ENCODE data around the gene POLD3. TPM values are rescaled to one million over a fixed set of nuclear protein-coding genes. Genes with fewer than 3 reads are reported as not detected.

The POLD3 gene
- polyA plus RNA-seq, 2 donors: 6.0 to 7.2 TPM

DNA sequence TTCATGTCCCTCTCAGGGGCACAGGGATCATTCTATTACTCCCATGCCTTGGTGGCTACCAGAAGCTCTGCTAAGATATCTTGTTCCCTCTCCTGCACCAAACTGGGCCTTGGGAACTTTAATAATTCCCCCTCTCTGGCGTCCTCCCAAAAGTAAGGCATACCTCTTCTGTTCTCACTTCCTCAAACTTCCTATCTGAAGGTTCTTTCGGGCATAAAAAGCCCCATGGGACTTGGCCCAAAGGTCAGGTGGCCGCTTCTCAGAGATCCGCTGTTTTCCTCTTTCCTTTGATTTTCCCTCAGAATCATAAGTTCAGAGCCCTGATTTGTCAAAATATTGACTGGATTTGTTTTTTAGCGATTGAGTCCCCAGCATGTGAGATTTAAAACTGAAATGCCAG, 13.0 kb downstream of the POLD3 start:
- Histone ChIP-seq H3K27ac (ENCODE audit: low read depth in 2 of 2, low read length in 1 of 2) (no peak overlapping the region), H3K9me3 (ENCODE audit: control insufficient read depth in 2 of 2, insufficient read depth in 1 of 2, low read depth in 1 of 2, low read length in 1 of 2) (no peaks in the 10 kb centered on the region), H3K36me3 (ENCODE audit: control insufficient read depth in 2 of 2, insufficient read depth in 2 of 2, low read length in 1 of 2) (peaks cover 2 to 4% of the 10 kb centered on the region in 2 donors), H3K27me3 (ENCODE audit: control insufficient read depth in 1 of 2, insufficient read depth in 2 of 2, low read length in 2 of 2) (no peaks in the 10 kb centered on the region), H3K4me3 (ENCODE audit: low read depth in 1 of 2, low read length in 2 of 2) (no peak overlapping the region), H3K4me1 (ENCODE audit: control insufficient read depth in 2 of 2, insufficient read depth in 2 of 2, low read length in 1 of 2) (no peaks in the 10 kb centered on the region)
- WGBS, 2 donors: 86 to 87% methylated on average over 5 of the region's 5 CpGs

DNA sequence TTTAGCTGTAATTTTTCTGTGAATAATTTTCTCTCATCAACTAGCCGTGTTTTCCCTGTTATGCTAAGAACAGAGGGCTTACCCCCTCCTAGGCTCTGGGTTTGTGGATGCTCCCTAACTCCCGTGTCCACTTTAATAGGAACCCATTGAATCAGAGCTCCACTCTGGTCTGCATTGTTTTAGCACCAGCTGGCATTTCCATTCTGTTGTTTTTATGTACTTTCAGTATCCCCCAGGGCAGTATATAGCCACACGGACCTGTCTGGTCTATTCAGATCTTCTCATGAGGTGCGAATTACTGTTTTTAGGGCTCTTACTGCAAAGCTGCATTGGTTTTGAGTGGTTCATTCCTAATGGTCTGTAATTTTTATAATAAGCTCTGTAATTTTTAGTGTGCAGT, 16.0 kb downstream of the POLD3 start:
- peaks cover 0 to 9% of the 10 kb centered on the region in 2 donors for H3K36me3 ChIP-seq (ENCODE audit: control insufficient read depth in 2 of 2, insufficient read depth in 2 of 2, low read length in 1 of 2)

DNA sequence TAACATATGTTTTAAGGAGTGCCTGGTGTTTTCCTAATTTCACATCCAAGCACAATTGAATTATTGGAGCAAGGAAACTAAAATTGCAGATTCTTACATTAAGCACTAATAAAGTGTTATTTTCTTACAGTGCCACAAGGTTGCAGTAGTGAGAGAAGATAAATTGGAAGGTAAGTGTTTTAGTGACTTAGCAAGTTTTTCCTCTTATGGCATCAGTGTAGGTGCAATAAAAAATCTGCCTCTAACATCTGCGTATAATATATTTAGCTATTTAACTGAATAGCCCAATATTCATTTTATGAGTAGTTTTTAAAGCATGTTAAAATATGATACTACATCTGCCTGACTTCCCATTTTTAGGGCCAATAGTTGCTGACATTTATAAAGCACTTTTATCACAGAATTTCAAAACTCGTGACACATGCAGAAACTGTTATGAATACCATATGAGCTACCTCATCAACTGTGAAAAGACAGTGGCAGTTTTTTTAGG, 19.0 kb downstream of the POLD3 start:
- Histone ChIP-seq H3K27ac (ENCODE audit: low read depth in 2 of 2, low read length in 1 of 2) (no peak overlapping the region), H3K27me3 (ENCODE audit: control insufficient read depth in 1 of 2, insufficient read depth in 2 of 2, low read length in 2 of 2) (no peaks in the 10 kb centered on the region), H3K4me1 (ENCODE audit: control insufficient read depth in 2 of 2, insufficient read depth in 2 of 2, low read length in 1 of 2) (no peaks in the 10 kb centered on the region), H3K4me3 (ENCODE audit: low read depth in 1 of 2, low read length in 2 of 2) (no peak overlapping the region), H3K36me3 (ENCODE audit: control insufficient read depth in 2 of 2, insufficient read depth in 2 of 2, low read length in 1 of 2) (peaks cover 2 to 5% of the 10 kb centered on the region in 2 donors), H3K9me3 (ENCODE audit: control insufficient read depth in 2 of 2, insufficient read depth in 1 of 2, low read depth in 1 of 2, low read length in 1 of 2) (no peaks in the 10 kb centered on the region)
- WGBS, 2 donors: 58 to 63% methylated on average over 2 of the region's 2 CpGs

More for the DNA sequence above, 16.0 kb downstream of the POLD3 start:
- H3K27me3 ChIP-seq (ENCODE audit: control insufficient read depth in 1 of 2, insufficient read depth in 2 of 2, low read length in 2 of 2): no peaks in the 10 kb centered on the region
- no peaks in the 10 kb centered on the region for H3K9me3 ChIP-seq (ENCODE audit: control insufficient read depth in 2 of 2, insufficient read depth in 1 of 2, low read depth in 1 of 2, low read length in 1 of 2)
- H3K4me3 ChIP-seq (ENCODE audit: low read depth in 1 of 2, low read length in 2 of 2): no peak overlapping the region
- 81 to 84% methylated on average over 4 of the region's 4 CpGs for WGBS, 2 donors
- H3K4me1 ChIP-seq (ENCODE audit: control insufficient read depth in 2 of 2, insufficient read depth in 2 of 2, low read length in 1 of 2): no peaks in the 10 kb centered on the region
- H3K27ac ChIP-seq (ENCODE audit: low read depth in 2 of 2, low read length in 1 of 2): no peak overlapping the region

GRCh38 chr11:74612877-74613276, 20.5 kb downstream of the POLD3 start:
- Histone ChIP-seq H3K27ac (ENCODE audit: low read depth in 2 of 2, low read length in 1 of 2) (peak overlapping the region in 1 of 2 donors; percentile 13), H3K36me3 (ENCODE audit: control insufficient read depth in 2 of 2, insufficient read depth in 2 of 2, low read length in 1 of 2) (peaks cover 2 to 5% of the 10 kb centered on the region in 2 donors), H3K4me1 (ENCODE audit: control insufficient read depth in 2 of 2, insufficient read depth in 2 of 2, low read length in 1 of 2) (no peaks in the 10 kb centered on the region), H3K27me3 (ENCODE audit: control insufficient read depth in 1 of 2, insufficient read depth in 2 of 2, low read length in 2 of 2) (no peaks in the 10 kb centered on the region), H3K9me3 (ENCODE audit: control insufficient read depth in 2 of 2, insufficient read depth in 1 of 2, low read depth in 1 of 2, low read length in 1 of 2) (no peaks in the 10 kb centered on the region), H3K4me3 (ENCODE audit: low read depth in 1 of 2, low read length in 2 of 2) (no peak overlapping the region)
- WGBS, 2 donors: 64 to 67% methylated on average over 3 of the region's 3 CpGs

GRCh38 chr11:74615311-74615710, 22.9 kb downstream of the POLD3 start:
- Histone ChIP-seq H3K4me3 (ENCODE audit: low read depth in 1 of 2, low read length in 2 of 2) (no peak overlapping the region), H3K27me3 (ENCODE audit: control insufficient read depth in 1 of 2, insufficient read depth in 2 of 2, low read length in 2 of 2) (no peaks in the 10 kb centered on the region), H3K27ac (ENCODE audit: low read depth in 2 of 2, low read length in 1 of 2) (no peak overlapping the region), H3K9me3 (ENCODE audit: control insufficient read depth in 2 of 2, insufficient read depth in 1 of 2, low read depth in 1 of 2, low read length in 1 of 2) (no peaks in the 10 kb centered on the region), H3K36me3 (ENCODE audit: control insufficient read depth in 2 of 2, insufficient read depth in 2 of 2, low read length in 1 of 2) (peaks cover 5% of the 10 kb centered on the region in 2 donors), H3K4me1 (ENCODE audit: control insufficient read depth in 2 of 2, insufficient read depth in 2 of 2, low read length in 1 of 2) (no peaks in the 10 kb centered on the region)
- WGBS, 2 donors: 84 to 94% methylated on average over 1 of the region's 1 CpG

DNA sequence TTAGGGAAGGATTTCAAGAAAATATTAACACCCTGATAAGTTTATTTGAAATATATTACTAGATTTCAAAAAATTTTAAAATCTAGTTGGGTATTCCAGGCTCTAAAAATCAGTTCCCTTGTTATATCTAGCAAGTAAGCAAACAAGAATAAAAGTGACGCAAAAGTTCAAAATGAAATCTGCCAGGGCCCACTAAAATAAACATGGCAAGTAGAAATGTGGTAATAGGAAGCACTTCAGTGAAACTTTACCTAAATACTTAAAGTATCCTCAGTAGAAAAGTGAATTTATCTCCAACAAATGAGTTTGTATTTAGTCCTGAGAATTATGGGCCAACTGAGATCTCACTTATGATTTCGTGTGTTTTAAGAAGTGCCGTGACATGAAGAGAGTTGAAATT, 23.6 kb downstream of the POLD3 start:
- Histone ChIP-seq H3K4me1 (ENCODE audit: control insufficient read depth in 2 of 2, insufficient read depth in 2 of 2, low read length in 1 of 2) (no peaks in the 10 kb centered on the region), H3K27me3 (ENCODE audit: control insufficient read depth in 1 of 2, insufficient read depth in 2 of 2, low read length in 2 of 2) (no peaks in the 10 kb centered on the region), H3K36me3 (ENCODE audit: control insufficient read depth in 2 of 2, insufficient read depth in 2 of 2, low read length in 1 of 2) (peaks cover 5 to 6% of the 10 kb centered on the region in 2 donors), H3K27ac (ENCODE audit: low read depth in 2 of 2, low read length in 1 of 2) (no peak overlapping the region), H3K4me3 (ENCODE audit: low read depth in 1 of 2, low read length in 2 of 2) (no peak overlapping the region), H3K9me3 (ENCODE audit: control insufficient read depth in 2 of 2, insufficient read depth in 1 of 2, low read depth in 1 of 2, low read length in 1 of 2) (no peaks in the 10 kb centered on the region)
- 89 to 90% methylated on average over 3 of the region's 3 CpGs for WGBS, 2 donors

DNA sequence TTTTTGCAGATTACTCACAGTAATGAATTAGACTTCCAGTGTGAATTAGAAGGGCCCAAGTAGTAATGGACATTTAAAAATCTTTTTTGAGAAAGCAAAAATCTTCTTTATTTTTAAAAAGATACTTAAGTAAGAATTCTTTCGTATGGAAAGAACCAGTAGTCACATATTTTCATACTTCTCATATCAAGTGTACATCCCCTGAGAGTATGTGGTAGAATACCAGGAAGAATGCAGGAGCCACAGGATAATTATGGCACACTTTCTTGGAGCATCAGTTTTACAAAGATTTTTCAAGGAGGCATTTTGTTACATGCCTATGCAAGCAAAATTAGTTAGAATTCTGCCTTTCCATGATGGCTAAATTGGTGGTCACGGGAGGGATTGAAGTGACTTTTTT, 28.1 kb downstream of the POLD3 start:
- Histone ChIP-seq H3K36me3 (ENCODE audit: control insufficient read depth in 2 of 2, insufficient read depth in 2 of 2, low read length in 1 of 2) (peaks cover 0 to 5% of the 10 kb centered on the region in 2 donors), H3K27me3 (ENCODE audit: control insufficient read depth in 1 of 2, insufficient read depth in 2 of 2, low read length in 2 of 2) (no peaks in the 10 kb centered on the region), H3K9me3 (ENCODE audit: control insufficient read depth in 2 of 2, insufficient read depth in 1 of 2, low read depth in 1 of 2, low read length in 1 of 2) (no peaks in the 10 kb centered on the region), H3K27ac (ENCODE audit: low read depth in 2 of 2, low read length in 1 of 2) (no peak overlapping the region), H3K4me3 (ENCODE audit: low read depth in 1 of 2, low read length in 2 of 2) (no peak overlapping the region), H3K4me1 (ENCODE audit: control insufficient read depth in 2 of 2, insufficient read depth in 2 of 2, low read length in 1 of 2) (no peaks in the 10 kb centered on the region)
- WGBS, 2 donors: 89 to 93% methylated on average over 2 of the region's 2 CpGs

GRCh38 chr11:74626130-74626529, 33.7 kb downstream of the POLD3 start:
- WGBS, 2 donors: 81 to 93% methylated on average over 4 of the region's 4 CpGs
- no peaks in the 10 kb centered on the region for H3K36me3 ChIP-seq (ENCODE audit: control insufficient read depth in 2 of 2, insufficient read depth in 2 of 2, low read length in 1 of 2)

GRCh38 chr11:74626604-74627003, 34.2 kb downstream of the POLD3 start:
- Histone ChIP-seq H3K36me3 (ENCODE audit: control insufficient read depth in 2 of 2, insufficient read depth in 2 of 2, low read length in 1 of 2) (no peaks in the 10 kb centered on the region), H3K27me3 (ENCODE audit: control insufficient read depth in 1 of 2, insufficient read depth in 2 of 2, low read length in 2 of 2) (no peaks in the 10 kb centered on the region), H3K4me1 (ENCODE audit: control insufficient read depth in 2 of 2, insufficient read depth in 2 of 2, low read length in 1 of 2) (no peaks in the 10 kb centered on the region), H3K4me3 (ENCODE audit: low read depth in 1 of 2, low read length in 2 of 2) (no peak overlapping the region), H3K27ac (ENCODE audit: low read depth in 2 of 2, low read length in 1 of 2) (no peak overlapping the region), H3K9me3 (ENCODE audit: control insufficient read depth in 2 of 2, insufficient read depth in 1 of 2, low read depth in 1 of 2, low read length in 1 of 2) (no peaks in the 10 kb centered on the region)
- 90 to 94% methylated on average over 5 of the region's 5 CpGs for WGBS, 2 donors

More at GRCh38 chr11:74626130-74626529, 33.7 kb downstream of the POLD3 start:
- Histone ChIP-seq H3K27ac (ENCODE audit: low read depth in 2 of 2, low read length in 1 of 2) (no peak overlapping the region), H3K27me3 (ENCODE audit: control insufficient read depth in 1 of 2, insufficient read depth in 2 of 2, low read length in 2 of 2) (no peaks in the 10 kb centered on the region), H3K4me3 (ENCODE audit: low read depth in 1 of 2, low read length in 2 of 2) (no peak overlapping the region), H3K4me1 (ENCODE audit: control insufficient read depth in 2 of 2, insufficient read depth in 2 of 2, low read length in 1 of 2) (no peaks in the 10 kb centered on the region), H3K9me3 (ENCODE audit: control insufficient read depth in 2 of 2, insufficient read depth in 1 of 2, low read depth in 1 of 2, low read length in 1 of 2) (no peaks in the 10 kb centered on the region)

DNA sequence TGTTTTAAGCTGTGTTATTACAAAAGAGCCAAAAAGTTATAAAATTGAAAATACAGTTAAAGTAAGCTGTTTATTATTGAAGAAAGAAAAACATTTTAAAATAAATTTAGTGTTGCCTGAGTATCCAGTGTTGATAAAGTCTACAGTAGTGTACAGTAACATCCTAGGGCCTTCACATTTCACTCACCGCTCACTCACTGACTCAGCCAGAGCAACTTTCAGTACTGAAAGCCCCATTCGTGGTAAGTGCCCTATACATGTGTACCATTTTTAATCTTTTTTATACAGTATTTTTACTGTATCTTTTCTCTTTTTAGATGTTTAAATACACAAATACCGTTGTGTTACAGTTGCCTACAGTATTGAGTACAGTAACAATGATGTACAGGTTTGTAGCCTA, 35.0 kb downstream of the POLD3 start:
- 84 to 86% methylated on average over 3 of the region's 3 CpGs for WGBS, 2 donors
- no peaks in the 10 kb centered on the region for H3K36me3 ChIP-seq (ENCODE audit: control insufficient read depth in 2 of 2, insufficient read depth in 2 of 2, low read length in 1 of 2)
- H3K4me3 ChIP-seq (ENCODE audit: low read depth in 1 of 2, low read length in 2 of 2): no peak overlapping the region
- H3K27ac ChIP-seq (ENCODE audit: low read depth in 2 of 2, low read length in 1 of 2): no peak overlapping the region
- H3K9me3 ChIP-seq (ENCODE audit: control insufficient read depth in 2 of 2, insufficient read depth in 1 of 2, low read depth in 1 of 2, low read length in 1 of 2): no peaks in the 10 kb centered on the region
- no peaks in the 10 kb centered on the region for H3K4me1 ChIP-seq (ENCODE audit: control insufficient read depth in 2 of 2, insufficient read depth in 2 of 2, low read length in 1 of 2)
- H3K27me3 ChIP-seq (ENCODE audit: control insufficient read depth in 1 of 2, insufficient read depth in 2 of 2, low read length in 2 of 2): no peaks in the 10 kb centered on the region

Data from esophagus (tissue), 2 donors.